HG03060 (cell line): ENCODE measurements around the gene STYXL2.

Source experiments
- ATAC-seq: cut with Tn5 transposase; IDR thresholded peaks from one replicate; pipeline ENCODE4 v1.9.1; 2021; ENCODE audit warnings: low read depth, moderate number of reproducible peaks; ENCODE audit not compliant: unreplicated experiment

The STYXL2 gene

DNA sequence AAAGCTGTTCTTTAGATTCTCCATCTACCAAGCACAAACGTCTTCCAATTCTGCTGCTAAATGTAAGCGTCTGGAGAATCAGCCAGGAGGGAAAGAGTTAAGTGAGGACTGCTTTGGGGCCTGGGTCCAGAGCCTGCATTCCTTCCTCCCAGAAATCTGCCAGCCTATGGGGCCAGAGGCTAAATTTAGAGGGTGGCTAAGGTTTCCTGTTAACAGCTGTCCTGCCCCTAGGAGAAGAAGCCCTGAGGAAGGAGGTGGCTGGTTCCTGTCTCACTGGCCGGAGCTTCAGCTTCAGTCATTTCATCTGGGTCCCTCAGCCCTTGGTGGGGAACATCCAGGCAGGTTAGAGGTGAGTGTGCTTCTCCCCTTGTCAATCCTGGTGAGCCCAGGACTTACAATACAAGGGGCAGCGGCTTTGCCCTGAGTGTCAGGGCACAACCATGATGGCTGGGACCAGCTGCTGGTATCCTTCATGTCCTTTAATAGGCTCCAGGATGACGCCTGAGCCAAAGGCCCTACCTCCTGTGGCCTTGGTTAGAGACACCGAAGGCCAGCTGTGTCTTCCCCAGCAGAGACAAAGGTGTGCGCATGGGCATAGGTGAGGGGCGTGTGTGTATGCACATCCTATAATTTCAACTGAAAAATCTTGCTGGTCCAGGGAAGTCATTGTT lies at the start of gene STYXL2:
STYXL2 (plus strand) TSS at position 230 of the 671 bp plus-strand sequence. CDS start 775 bp downstream, outside the sequence.
- ATAC-seq: no peak

DNA sequence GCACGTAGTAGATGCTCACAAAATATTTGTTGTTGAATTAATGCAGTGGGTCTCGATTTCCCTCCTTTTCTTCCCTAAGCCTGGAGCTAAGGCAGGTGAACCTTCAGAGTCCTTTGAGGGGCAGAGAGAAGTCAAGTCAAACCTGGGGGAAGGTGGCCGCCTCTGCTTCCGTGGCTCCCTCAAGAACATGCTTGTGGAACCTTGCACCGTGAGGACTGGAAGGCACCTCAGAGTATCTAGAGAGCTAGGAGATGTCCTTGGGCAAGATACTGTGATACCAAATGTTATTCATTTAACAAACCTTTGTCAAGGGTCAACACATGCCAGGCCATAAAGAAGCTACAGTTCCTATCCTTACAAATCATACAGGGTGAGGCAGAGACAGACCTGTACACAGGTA lies 42.0 kb upstream of the STYXL2 start:
- no peak for ATAC-seq

DNA sequence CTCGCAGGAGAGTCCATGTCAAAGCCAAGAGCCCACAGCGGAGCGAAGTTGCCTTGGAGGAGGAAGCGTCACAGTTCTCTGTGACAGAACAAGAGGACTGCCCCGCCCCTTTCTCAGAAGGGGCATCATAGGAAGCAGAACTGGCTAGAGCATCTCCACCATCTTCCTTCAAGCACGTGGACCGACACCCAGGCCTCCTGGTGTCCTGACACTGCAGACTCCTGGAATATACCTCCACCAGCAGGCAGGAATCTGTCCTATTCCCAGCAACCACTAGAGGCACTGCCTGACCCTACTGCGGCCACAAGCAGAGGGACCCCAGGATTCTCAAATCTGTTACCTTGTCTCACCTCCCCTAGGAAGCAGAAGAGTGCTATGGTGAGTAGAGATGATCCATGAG lies 41.5 kb upstream of the STYXL2 start:
- ATAC-seq: no peak

- ATAC-seq: no peak
These were observed 39.3 kb upstream of the STYXL2 start for GRCh38 chr1:167054531-167054930.

- no peak for ATAC-seq
These were observed 38.8 kb upstream of the STYXL2 start for GRCh38 chr1:167054946-167055630.

- no peak for ATAC-seq
These were observed 37.2 kb upstream of the STYXL2 start for GRCh38 chr1:167056529-167057231.

GRCh38 chr1:167057241-167057688 lies 36.6 kb upstream of the STYXL2 start:
- peak; percentile 59 for ATAC-seq

DNA sequence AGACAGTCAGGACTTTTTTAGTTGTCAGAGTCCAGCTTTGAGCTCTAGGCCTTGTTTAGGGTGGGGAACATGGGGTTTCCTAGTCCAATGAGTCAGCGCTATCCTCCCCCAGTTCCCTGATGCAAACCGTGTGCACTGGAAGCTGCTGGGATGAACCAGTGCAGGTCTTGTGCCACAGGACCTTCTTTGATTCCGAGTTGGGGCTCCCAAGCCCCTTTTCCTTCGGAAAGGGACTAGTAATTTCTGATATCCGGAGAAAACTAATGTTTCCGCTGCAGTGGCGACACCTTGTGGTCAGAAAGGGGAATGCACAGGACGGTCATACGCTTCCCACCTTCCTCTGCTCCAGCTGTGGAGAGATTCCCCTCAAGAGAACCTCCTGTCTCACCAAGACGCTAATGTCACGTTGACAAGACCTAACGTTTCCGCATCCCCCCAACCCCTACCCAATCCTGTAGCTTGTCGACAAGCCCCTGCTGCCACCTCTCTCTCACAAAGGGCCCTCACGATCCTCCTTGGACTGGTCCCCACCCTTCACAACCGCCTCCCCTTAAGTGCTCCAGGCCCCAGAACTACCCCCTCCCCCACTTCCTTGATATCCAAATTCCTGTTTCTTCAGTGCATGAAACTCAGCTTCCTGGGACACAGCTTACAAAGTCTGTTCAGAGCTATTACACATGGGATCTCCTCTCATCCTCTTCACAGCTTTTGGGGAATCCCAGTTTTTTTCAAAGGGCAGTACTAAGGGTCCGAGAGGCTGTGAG lies 34.6 kb upstream of the STYXL2 start:
- ATAC-seq: no peak

- no peak for ATAC-seq
These were observed 34.1 kb upstream of the STYXL2 start for GRCh38 chr1:167059809-167060107.

- ATAC-seq: no peak
These were observed 33.5 kb upstream of the STYXL2 start for GRCh38 chr1:167060141-167061072.

DNA sequence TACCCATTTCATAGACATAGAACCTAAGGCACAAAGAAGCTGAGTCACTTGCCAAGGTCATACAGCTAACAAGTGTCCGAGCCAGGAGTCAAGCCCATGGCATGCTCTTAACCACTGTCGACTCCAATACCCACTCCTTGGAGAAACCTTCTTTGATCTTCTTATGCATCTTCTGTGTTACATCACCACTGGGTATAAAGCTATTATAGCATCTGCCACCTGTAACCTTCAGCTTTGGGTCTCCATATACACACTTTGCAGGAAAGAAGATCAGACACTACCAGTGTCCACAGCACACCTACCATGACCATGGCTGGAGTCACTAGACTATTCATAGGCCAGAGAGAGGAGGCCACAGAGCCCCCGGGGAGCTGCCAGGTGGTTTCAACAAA lies 32.8 kb upstream of the STYXL2 start:
- no peak for ATAC-seq

DNA sequence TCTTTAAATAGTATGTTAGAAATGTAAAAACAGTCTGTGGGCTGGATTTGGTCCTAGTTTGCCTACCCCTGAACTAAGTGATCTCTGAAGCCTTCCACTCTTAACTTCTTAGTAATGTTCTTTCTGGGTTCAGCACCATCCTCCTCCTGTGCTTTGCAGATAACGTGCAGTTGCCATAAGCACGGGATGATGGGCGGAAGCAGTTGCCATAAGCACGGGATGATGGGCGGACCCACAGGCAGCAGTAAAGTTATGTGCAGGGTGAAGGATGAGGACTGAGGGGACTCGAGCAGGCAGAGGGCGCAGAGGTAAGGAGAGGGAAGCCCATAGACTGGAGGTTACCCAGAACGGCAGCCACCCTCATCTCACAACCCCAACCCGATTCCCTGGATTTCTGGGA lies 29.3 kb upstream of the STYXL2 start:
- ATAC-seq: no peak

- no peak for ATAC-seq
These were observed 28.4 kb upstream of the STYXL2 start for GRCh38 chr1:167065471-167065870.

DNA sequence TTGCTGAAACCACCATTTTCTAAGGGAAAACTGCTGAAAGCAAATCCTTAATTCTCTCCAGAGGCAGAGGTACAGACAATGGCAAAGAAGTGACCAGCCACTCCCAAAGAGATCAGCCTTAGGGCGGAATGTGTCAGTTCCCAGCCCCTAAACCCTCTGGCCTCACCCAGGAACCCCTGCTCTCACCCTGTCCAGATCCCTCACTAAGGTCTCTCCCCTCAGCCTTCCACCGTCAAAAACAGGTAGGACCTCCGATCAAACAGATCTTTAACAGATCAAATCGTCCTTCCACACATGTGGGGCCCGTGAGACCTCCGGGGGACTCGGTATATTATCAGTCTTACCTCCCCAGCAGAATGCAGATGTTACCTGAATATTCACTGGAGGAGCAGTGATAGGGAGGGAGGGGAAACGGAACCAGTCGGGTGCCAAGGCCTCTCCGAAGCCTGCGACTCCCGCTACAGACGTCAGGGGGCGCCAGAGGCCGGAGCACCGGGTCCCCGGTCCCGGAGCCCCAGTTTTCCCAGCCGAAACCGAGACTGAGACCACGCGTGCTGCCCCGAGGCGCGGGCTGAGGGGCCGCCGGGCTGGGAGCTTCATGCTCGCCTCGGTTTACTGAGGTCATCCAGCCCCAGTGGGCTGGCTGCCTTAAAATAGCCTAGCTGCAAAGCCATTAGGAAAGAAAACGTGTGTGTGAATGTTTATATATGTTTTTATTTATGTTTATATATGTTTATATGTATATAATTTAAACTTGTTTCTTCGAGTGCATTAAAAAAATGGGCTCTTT lies 27.3 kb upstream of the STYXL2 start:
- no peak for ATAC-seq

GRCh38 chr1:167067904-167068303 lies 26.0 kb upstream of the STYXL2 start:
- no peak for ATAC-seq

DNA sequence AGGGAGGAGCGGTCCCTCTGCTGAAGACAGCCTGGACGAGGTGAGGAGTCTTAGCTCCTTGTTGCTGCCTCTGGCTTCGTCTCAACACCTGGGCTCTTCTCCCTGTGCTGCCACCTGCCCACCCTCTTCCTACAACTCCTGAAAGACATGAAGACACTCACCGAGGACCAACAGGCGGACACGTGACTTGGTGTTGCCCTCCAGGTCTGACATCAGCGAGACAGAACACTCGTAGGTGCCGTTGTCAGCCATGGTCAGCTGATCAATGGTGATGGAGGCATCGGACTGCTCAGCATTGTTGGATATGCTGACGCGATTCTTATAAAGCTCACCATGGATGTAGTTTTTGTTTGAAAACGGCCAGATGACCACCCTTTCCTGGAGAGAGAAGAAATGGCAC lies 25.1 kb upstream of the STYXL2 start:
- no peak for ATAC-seq

DNA sequence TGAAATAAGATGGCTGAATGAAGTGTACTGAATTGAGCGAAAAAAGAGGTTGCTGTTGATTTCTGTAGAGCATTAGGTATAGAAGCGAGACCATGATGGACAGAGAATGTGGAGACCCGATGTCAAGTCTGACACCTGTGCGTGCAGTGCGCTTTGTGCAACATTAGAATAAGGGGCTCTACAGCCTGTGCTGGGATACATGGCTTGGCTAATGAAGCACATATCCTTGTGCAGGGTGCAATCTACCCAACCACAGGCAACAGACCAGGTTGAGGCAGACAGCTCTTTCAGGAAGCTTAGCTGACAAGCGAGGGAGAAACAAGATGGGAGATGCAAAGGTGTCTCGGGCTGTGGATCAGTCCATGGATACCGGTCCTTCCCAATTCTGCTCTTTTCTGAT lies 22.6 kb upstream of the STYXL2 start:
- no peak for ATAC-seq

DNA sequence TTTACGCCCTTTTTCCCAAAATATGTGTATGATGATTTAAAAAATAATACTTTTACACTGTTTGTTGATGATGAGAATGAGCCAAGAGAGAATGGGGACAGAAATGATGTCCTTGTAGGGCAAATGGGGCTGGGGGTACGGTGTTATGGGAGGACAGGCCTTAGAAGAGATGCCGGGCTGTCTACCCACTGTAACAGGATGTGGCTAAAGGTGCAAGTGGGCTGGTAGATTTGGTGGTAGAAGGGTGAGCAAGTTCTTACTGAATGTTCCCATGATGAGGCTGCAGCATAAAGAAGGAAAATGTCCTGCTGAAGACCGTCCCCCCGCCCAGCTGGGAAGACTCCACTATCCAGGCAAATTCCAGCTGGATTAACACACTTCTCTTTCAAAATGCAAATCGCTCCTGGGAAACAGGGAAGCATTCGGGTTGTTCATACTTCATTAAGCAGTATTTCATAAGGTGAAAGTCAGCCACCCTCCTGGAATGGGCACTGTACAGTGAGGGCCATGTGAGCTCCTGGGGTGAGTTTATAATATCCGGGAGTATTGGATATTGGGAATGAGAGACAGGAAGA lies 17.7 kb upstream of the STYXL2 start:
- no peak for ATAC-seq
